ENCODE results near the gene ARHGAP26.
A peak's percentile ranks its signal among the peaks of the same experiment; 100 is the strongest.

ARHGAP26 gene

GRCh38 chr5:142772446-142773293 is 2.5 kb downstream of the ARHGAP26 start:
- no peak for DNase-seq (ENCODE audit: low read depth)
- H3K4me3 ChIP-seq (replicated peaks; ENCODE audit: low read depth, low read length): no peak overlapping the region
- TF ChIP-seq CTCF (IDR thresholded peaks at IDR 0.05; ENCODE audit: low read length, missing control alignments): no peak

DNA sequence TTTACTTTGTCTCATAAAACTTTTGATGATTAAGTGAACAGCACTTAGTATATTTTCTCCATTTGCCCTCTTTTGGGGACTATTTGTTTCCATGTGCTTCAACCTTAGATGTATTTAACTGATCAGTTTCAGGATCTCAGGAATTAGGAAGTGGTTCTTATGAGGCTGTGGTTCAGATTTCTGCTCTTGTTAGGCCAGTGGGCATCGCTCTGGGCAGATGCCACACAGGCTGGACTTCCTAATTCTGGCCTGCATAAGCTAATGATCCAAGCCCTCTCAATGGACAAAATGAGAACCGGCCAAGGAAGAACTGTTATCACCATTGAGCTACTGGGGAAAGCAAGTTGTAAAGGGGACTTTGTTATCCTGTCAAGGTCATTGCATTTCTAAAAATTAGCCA is 6.9 kb downstream of the ARHGAP26 start:
- DNase-seq (ENCODE audit: low read depth): no peak
- H3K4me3 ChIP-seq (replicated peaks; ENCODE audit: low read depth, low read length): no peak overlapping the region
- no peak for TF ChIP-seq CTCF (IDR thresholded peaks at IDR 0.05; ENCODE audit: low read length, missing control alignments)

DNA sequence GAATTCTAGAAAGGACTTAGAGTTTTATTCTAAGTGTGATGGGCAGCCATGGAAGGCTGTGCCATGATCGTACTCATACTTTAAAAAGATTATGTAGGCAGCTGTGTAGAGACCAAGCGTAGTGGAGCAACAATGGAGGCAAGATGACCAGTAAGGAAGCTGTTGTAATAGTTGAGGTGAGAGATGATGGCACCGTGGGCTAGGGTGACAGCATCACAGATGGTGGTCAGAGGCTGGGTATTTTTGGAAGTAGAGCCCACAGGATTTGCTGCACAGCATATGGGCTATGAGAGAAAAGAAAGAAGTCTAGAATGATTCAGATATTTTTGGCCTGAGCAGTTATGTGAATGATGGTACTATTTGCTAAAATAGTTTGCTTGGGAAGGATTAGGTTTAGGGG is 7.7 kb downstream of the ARHGAP26 start:
- no peak overlapping the region for H3K4me3 ChIP-seq (replicated peaks; ENCODE audit: low read depth, low read length)

GRCh38 chr5:142779163-142779840 is 9.1 kb downstream of the ARHGAP26 start:
- H3K4me3 ChIP-seq (replicated peaks; ENCODE audit: low read depth, low read length): no peak overlapping the region
- no peak for TF ChIP-seq CTCF (IDR thresholded peaks at IDR 0.05; ENCODE audit: low read length, missing control alignments)
- DNase-seq (ENCODE audit: low read depth): peak; percentile 38

More for the DNA sequence above, 7.7 kb downstream of the ARHGAP26 start:
- no peak for DNase-seq (ENCODE audit: low read depth)
- no peak for TF ChIP-seq CTCF (IDR thresholded peaks at IDR 0.05; ENCODE audit: low read length, missing control alignments)

DNA sequence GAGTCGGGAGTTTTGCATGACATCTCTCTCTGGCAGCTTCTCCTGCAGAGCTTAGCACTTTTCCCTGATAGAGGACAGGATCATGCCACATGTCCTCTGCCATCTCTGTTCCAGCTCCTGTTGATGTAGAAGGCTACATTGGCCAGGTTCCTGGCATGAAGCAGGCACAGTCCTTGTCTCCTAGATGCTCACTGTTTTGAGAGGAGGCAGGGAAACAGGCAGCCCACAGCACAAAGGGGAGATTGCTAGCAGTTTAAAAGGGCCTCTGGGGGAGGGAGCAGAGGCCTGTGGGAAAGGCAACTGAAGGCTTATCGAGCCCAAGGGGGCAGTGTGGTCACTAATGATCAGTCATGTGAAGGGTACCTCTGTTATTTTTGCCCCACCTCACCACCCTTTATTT is 10.7 kb downstream of the ARHGAP26 start:
- TF ChIP-seq CTCF (IDR thresholded peaks at IDR 0.05; ENCODE audit: low read length, missing control alignments): no peak
- DNase-seq (ENCODE audit: low read depth): no peak
- H3K4me3 ChIP-seq (replicated peaks; ENCODE audit: low read depth, low read length): no peak overlapping the region

DNA sequence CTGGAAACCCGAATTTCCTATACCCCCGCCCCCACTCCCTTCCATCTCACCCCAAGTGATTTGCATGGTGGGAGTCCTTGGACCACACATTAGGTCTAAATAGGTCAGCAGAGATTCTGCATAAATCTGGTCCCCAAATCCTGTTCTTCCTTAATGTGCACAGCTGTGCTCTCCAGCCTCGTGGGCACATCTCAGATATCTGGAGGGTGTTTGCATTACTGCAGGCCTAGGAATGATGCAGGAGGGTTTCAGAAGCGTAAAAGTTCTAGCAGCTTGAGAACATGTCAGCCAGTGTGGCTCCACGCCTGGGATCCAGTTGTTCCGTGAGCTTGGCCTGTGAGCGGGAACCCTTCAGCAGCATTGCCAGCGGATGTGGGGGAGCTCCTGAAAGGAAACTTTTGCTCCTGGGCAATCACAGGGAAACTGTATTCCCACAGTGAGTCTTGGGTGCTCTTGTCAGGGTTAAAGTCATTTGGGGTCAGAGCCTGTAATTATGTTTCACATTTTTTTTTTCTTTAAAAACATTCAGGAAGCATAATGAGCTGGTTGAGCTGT is 12.9 kb downstream of the ARHGAP26 start:
- TF ChIP-seq CTCF (IDR thresholded peaks at IDR 0.05; ENCODE audit: low read length, missing control alignments): no peak
- no peak overlapping the region for H3K4me3 ChIP-seq (replicated peaks; ENCODE audit: low read depth, low read length)
- peak; percentile 46 for DNase-seq (ENCODE audit: low read depth)

Measured in fibroblast of pulmonary artery (primary cell).